Lower leg skin (tissue), 4 donors: ENCODE data around the gene ZNF24. TPM values are rescaled to one million over a fixed set of nuclear protein-coding genes. Genes with fewer than 3 reads are reported as not detected.

Experiments
- DNase-seq, 2 donors: peaks; one replicate each; pipeline ENCODE4 v3.0.0-alpha.2; 2019; ENCODE audit warnings: low spot score in 2 of 2
- H3K4me3 ChIP-seq: fragments of 200-600 bp; sonication (generic); 2 replicates; pipeline ENCODE4 v1.5.1; 2017; ENCODE audit warnings: mild to moderate bottlenecking, low read depth; ENCODE audit not compliant: poor library complexity, severe bottlenecking
- POLR2A ChIP-seq, 2 donors: fragments of 450-650 bp; IDR thresholded peaks; one replicate each; pipeline ENCODE4 v1.6.1; 2016 to 2017; ENCODE audit warnings: antibody characterized with exemption in 2 of 2, mild to moderate bottlenecking in 1 of 2, moderate library complexity in 1 of 2
- WGBS, 2 donors: methylation state at CpG; one replicate each; pipeline ENCODE4 v1.1.5; 2018; 5-methylcytosine and 5-hydroxymethylcytosine counted together
- intact Hi-C: fragments of 100-400 bp; cut with DNase I; formaldehyde crosslinking; loops from one replicate; pipeline ENCODE4 v1.15.0; 2023; ENCODE audit warnings: low total_unique reads
- total RNA-seq, 4 donors: library from RNA; depleted of rRNA; stranded (reverse); fragments of >200 nt; gene quantifications; one replicate each; pipeline ENCODE4 v1.1.0, GENCODE V29; 2016
- TF ChIP-seq, protein P1 (sequence below), 3 donors: fragments of 450-650 bp; IDR thresholded peaks; one replicate each; pipeline ENCODE4 v1.5.1; 2016; ENCODE audit warnings: antibody characterized with exemption in 3 of 3, mild to moderate bottlenecking in 3 of 3, moderate library complexity in 2 of 3

ZNF24 gene
- total RNA-seq, 4 donors from 2014 or later, result 27.2 to 32.4 (median 30.6) TPM

DNA sequence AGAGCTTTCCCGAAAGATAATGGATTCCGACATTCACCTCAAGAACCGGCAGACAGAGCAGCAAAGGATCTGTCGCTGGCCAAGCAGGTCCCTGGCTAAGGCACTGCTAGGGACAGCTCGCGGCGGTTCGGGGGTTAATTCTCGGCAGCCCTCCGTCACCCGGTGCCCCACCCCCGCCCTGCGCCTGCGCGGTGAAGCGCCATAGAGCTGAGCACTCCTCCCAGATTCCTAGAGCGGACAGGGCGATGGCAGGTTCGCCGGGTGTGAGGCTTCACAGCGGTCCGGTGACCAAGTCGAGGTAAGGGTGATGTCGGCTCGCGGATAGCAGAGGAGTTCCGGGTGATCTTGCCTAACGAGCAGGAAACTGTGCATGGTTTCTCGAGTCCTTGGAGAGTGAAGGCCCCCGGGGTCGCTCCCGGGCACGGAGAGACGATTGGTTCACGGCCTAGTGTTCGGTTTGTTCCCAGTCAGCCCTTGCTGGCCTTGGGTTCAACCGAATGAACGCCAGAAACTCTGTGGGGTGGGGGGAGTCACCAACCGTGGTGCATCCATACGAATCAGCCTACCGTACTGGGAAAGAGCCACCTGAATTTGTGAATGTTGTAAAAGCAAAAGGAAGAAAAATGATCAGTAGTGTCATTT, 54.0 kb downstream of the ZNF24 start, which contains the start of gene ZSCAN30:
TSS of gene ZSCAN30 (minus strand) at position 136 of the 642 bp plus-strand sequence. CDS start 25,877 bp downstream, outside the sequence.
- 0% methylated on average over 35 to 36 of the region's 41 CpGs for WGBS, 2 donors
- H3K4me3 ChIP-seq, result peak within 1 kb of the TSS; percentile 58
- DNase-seq, result peak; percentile 92 to 98
- TF ChIP-seq, protein P1, sequence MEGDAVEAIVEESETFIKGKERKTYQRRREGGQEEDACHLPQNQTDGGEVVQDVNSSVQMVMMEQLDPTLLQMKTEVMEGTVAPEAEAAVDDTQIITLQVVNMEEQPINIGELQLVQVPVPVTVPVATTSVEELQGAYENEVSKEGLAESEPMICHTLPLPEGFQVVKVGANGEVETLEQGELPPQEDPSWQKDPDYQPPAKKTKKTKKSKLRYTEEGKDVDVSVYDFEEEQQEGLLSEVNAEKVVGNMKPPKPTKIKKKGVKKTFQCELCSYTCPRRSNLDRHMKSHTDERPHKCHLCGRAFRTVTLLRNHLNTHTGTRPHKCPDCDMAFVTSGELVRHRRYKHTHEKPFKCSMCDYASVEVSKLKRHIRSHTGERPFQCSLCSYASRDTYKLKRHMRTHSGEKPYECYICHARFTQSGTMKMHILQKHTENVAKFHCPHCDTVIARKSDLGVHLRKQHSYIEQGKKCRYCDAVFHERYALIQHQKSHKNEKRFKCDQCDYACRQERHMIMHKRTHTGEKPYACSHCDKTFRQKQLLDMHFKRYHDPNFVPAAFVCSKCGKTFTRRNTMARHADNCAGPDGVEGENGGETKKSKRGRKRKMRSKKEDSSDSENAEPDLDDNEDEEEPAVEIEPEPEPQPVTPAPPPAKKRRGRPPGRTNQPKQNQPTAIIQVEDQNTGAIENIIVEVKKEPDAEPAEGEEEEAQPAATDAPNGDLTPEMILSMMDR (IDR thresholded peaks at IDR 0.05), result no peak
- no peak for TF ChIP-seq POLR2A (IDR thresholded peaks at IDR 0.05)
- intact Hi-C loops, result no loop called here

DNA sequence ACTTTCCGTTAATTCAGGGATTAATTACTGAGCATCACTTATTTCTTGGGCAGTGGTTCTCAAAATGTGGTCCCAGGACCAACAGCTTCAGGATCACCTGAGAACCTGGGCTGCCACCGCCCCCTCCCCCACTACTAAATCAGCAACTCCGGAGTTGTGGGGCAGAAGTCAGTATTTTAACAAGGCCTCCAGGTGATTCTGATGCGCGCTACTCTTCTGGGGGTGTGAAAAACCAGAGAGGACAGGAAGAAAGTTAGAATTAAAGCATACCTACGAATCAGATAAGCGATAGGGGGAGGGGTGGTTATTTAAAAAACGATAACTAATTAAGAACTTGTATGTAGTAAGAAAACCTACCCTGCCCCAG, 54.5 kb downstream of the ZNF24 start:
- intact Hi-C loops, result no loop called here
- WGBS, 2 donors, result 1% methylated on average over 8 of the region's 8 CpGs
- peak overlapping the region; percentile 58 for H3K4me3 ChIP-seq
- peak in 1 of 2 donors; percentile 84 for DNase-seq
- TF ChIP-seq POLR2A (IDR thresholded peaks at IDR 0.05), result no peak
- TF ChIP-seq, protein P1 (IDR thresholded peaks at IDR 0.05), result no peak

- TF ChIP-seq, protein P1 (IDR thresholded peaks at IDR 0.05), result no peak
- TF ChIP-seq POLR2A (IDR thresholded peaks at IDR 0.05), result no peak
- 5 to 6% methylated on average over 6 of the region's 6 CpGs for WGBS, 2 donors
- H3K4me3 ChIP-seq, result peak overlapping the region; percentile 58
- no peak for DNase-seq
- intact Hi-C loops, result no loop called here
These were observed 54.9 kb downstream of the ZNF24 start for GRCh38 chr18:35289293-35289692.

- intact Hi-C loops, result no loop called here
- H3K4me3 ChIP-seq, result no peak overlapping the region
- no peak for DNase-seq
- WGBS, 2 donors, result 54 to 89% methylated on average over 3 of the region's 3 CpGs
- TF ChIP-seq, protein P1 (IDR thresholded peaks at IDR 0.05), result no peak
- TF ChIP-seq POLR2A (IDR thresholded peaks at IDR 0.05), result no peak
These were observed 59.4 kb downstream of the ZNF24 start for GRCh38 chr18:35284841-35285240.

DNA sequence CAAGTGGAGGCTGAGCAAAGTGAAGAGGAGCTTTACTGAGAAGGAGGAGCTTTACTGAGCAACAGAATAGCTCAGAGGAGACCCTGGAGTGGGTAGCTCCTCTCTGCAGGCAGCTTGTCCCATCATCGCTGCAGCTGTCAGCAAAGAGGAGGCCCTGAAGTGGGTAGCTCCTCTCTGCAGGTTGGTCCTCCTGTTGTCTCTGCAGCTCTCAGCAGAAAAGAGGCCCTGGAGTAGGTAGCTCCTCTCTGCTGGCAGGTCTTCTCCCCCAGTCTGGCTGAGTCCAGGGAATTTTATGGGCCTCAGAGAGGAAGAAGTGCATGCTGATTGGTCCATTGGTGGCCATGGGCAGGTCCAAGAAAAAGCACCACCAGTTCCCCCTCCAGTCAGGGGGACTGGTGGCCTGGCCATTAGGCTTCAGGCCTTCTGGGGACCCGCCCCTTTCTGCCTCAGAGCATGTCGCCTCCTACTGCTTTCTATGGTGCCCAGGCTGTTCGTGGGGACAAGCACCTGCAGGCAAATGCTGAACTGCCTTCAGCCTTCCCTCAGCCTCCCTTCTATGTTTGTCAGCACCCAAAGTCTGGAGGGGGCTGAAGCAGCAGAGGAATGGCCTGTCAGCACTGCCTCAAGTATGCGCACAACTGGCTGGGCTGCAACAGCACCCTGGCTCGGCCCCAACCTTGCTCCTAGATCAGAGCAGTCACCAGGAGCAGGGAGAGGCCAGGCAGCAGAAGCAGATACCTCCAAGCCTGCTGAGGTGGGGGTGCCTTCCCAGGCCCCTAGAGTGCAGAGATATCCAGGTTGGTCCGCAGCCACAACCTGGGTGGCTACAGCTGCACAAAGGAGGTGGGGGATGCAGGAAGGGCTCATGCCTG, 60.1 kb downstream of the ZNF24 start:
- no peak for DNase-seq
- intact Hi-C loops, result no loop called here

More for the DNA sequence above, 60.1 kb downstream of the ZNF24 start:
- no peak overlapping the region for H3K4me3 ChIP-seq
- WGBS, 2 donors, result 94 to 95% methylated on average over 7 of the region's 7 CpGs
- no peak for TF ChIP-seq POLR2A (IDR thresholded peaks at IDR 0.05)
- TF ChIP-seq, protein P1 (IDR thresholded peaks at IDR 0.05), result no peak
